ENCODE data around the gene SPAG8.

Gene SPAG8

DNA sequence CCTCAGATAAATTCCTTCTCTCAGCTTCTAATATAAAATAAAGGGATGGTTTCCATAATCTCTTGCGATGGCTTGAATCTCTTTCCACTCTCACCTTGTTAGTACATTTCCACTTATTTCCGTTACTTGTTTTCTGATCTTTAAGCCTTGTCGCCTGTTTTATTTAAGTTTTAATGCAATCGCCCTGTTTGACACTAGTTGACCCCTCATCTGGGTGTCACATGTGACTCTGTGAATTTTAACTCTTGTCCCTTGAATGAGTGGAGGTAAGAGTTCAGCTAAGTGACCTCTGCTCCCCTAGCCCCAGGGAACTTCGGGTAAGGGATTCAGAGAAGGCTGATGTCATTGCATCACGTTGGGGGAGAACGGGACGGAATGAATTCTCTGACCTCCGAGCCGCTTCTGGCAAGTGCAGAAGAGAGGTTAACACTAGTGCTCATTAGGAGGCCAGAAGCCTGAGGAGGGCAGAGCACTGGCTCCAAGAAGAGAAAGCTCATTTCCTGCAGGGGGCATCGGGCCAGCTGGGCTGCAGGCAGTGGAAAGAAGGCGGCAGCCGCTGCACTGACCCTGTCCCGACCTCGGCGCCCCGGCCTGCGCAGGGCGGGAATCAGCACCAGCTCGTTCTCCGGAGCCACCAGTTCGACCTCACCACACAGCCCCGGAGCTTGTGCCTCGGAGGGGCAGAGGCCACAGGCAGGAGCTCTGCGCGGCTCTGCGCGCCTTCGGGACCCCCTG lies 2.2 kb upstream of the SPAG8 start:
- DNase-seq (ENCODE audit: low read depth in 1 of 2, low spot score in 1 of 2), result peak in 1 of 2 experiments; percentile 58
- in situ Hi-C loops (cut with HindIII; ENCODE audit: low pct_unique_long_range_greater_than_20kb, low sequenced_read_pairs), result no loop called here
- no peak for TF ChIP-seq JUND (IDR thresholded peaks at IDR 0.05; ENCODE audit: low read depth)

DNA sequence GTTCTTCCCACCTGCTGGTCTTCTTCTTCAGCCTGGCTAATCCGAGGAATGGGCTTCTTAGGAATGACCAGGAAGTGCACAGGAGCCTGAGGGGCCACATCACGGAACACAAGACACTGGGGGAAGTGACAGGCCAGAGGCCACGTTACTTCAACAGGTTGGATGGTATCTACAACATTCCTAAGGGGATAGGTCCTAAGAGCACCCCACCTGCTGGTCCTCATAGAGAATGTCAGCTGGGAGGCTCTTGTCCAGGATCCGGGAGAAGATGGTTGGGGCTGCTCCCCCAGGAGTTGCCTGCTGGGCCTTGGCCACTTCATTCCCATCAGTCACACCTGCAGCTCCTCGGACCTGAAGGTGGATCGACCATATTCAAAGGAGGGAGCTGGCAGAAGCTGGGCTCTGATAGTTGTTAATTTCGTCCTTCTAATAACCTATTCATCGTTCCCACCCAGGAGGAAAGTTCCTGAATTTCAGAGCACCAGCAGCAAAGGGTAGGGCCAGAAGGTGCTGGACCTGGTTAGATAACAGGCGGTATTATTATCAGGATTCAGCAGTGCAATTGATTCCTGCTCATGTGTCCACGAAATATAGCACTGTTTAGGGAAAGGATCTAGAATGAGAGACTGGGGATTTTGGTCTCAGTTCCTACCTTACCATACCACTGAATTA lies 1.5 kb upstream of the SPAG8 start:
- in situ Hi-C loops (cut with HindIII; ENCODE audit: low pct_unique_long_range_greater_than_20kb, low sequenced_read_pairs), result no loop called here
- TF ChIP-seq JUND (IDR thresholded peaks at IDR 0.05; ENCODE audit: low read depth), result no peak
- peak in 1 of 2 experiments; percentile 59 for DNase-seq (ENCODE audit: low read depth in 1 of 2, low spot score in 1 of 2)

- no peak for TF ChIP-seq JUND (IDR thresholded peaks at IDR 0.05; ENCODE audit: low read depth)
- in situ Hi-C loops (cut with HindIII; ENCODE audit: low pct_unique_long_range_greater_than_20kb, low sequenced_read_pairs), result no loop called here
- no peak for DNase-seq (ENCODE audit: low read depth in 1 of 2, low spot score in 1 of 2)
These were observed 559 bp downstream of the SPAG8 start for GRCh38 chr9:35811381-35812024.

GRCh38 chr9:35810122-35810521 lies 1.9 kb downstream of the SPAG8 start:
- in situ Hi-C loops (cut with HindIII; ENCODE audit: low pct_unique_long_range_greater_than_20kb, low sequenced_read_pairs), result no loop called here
- DNase-seq (ENCODE audit: low read depth in 1 of 2, low spot score in 1 of 2), result no peak
- no peak for TF ChIP-seq JUND (IDR thresholded peaks at IDR 0.05; ENCODE audit: low read depth)

GRCh38 chr9:35808433-35808832 lies 3.6 kb downstream of the SPAG8 start:
- in situ Hi-C loops (cut with HindIII; ENCODE audit: low pct_unique_long_range_greater_than_20kb, low sequenced_read_pairs), result no loop called here
- TF ChIP-seq JUND (IDR thresholded peaks at IDR 0.05; ENCODE audit: low read depth), result no peak
- no peak for DNase-seq (ENCODE audit: low read depth in 1 of 2, low spot score in 1 of 2)

GRCh38 chr9:35806101-35806500 lies 6.0 kb downstream of the SPAG8 start:
- in situ Hi-C loops (cut with HindIII; ENCODE audit: low pct_unique_long_range_greater_than_20kb, low sequenced_read_pairs), result no loop called here
- no peak for DNase-seq (ENCODE audit: low read depth in 1 of 2, low spot score in 1 of 2)
- TF ChIP-seq JUND (IDR thresholded peaks at IDR 0.05; ENCODE audit: low read depth), result no peak

GRCh38 chr9:35801328-35802128 lies 10.5 kb downstream of the SPAG8 start:
- in situ Hi-C loops (cut with HindIII; ENCODE audit: low pct_unique_long_range_greater_than_20kb, low sequenced_read_pairs), result no loop called here
- DNase-seq (ENCODE audit: low read depth in 1 of 2, low spot score in 1 of 2), result no peak
- TF ChIP-seq JUND (IDR thresholded peaks at IDR 0.05; ENCODE audit: low read depth), result no peak

DNA sequence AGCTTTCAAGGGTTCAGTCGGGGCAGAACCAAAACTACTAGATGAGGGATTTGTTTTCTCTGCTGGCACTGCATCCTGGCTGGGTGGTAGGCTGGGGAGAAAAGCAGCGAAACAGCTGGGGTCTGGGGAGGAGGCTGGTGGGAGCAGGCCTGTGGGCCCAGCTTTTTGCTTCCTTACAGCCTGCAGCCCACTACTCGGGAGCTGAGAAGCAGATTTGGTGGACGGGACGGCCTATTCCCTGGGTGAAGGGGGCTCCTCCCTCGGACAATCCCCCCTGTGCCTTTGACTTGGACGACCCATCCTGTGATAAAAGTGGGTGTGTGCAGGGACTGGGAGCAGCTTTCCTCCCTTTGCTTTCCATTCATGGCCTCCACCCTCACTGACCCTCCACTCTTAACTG lies 11.5 kb downstream of the SPAG8 start:
- in situ Hi-C loops (cut with HindIII; ENCODE audit: low pct_unique_long_range_greater_than_20kb, low sequenced_read_pairs), result no loop called here
- TF ChIP-seq JUND (IDR thresholded peaks at IDR 0.05; ENCODE audit: low read depth), result no peak
- no peak for DNase-seq (ENCODE audit: low read depth in 1 of 2, low spot score in 1 of 2)

- TF ChIP-seq JUND (IDR thresholded peaks at IDR 0.05; ENCODE audit: low read depth), result no peak
- in situ Hi-C loops (cut with HindIII; ENCODE audit: low pct_unique_long_range_greater_than_20kb, low sequenced_read_pairs), result no loop called here
- peak in 1 of 2 experiments; percentile 15 for DNase-seq (ENCODE audit: low read depth in 1 of 2, low spot score in 1 of 2)
These were observed 13.2 kb downstream of the SPAG8 start for GRCh38 chr9:35798658-35799374.

- in situ Hi-C loops (cut with HindIII; ENCODE audit: low pct_unique_long_range_greater_than_20kb, low sequenced_read_pairs), result no loop called here
- TF ChIP-seq JUND (IDR thresholded peaks at IDR 0.05; ENCODE audit: low read depth), result no peak
- DNase-seq (ENCODE audit: low read depth in 1 of 2, low spot score in 1 of 2), result no peak
These were observed 14.6 kb downstream of the SPAG8 start for GRCh38 chr9:35797311-35798109.

GRCh38 chr9:35795695-35796094 lies 16.4 kb downstream of the SPAG8 start:
- no peak for DNase-seq (ENCODE audit: low read depth in 1 of 2, low spot score in 1 of 2)
- in situ Hi-C loops (cut with HindIII; ENCODE audit: low pct_unique_long_range_greater_than_20kb, low sequenced_read_pairs), result no loop called here
- TF ChIP-seq JUND (IDR thresholded peaks at IDR 0.05; ENCODE audit: low read depth), result no peak

Data from T47D (cell line).